Trophoblast cell (in vitro differentiated cells and primary cell): Measurements from ENCODE around the gene GDPD2.

Experiments
- DNase-seq, 2 donors: peaks; one replicate each; pipeline ENCODE4 v3.0.0-alpha.2; 2016
- H2AFZ ChIP-seq: 2 replicates; pipeline ENCODE4 v1.6.1; 2013; ENCODE audit warnings: low read length, moderate library complexity, mild to moderate bottlenecking; ENCODE audit not compliant: insufficient read depth, poor library complexity
- H2AK5ac ChIP-seq: 2 replicates; pipeline ENCODE4 v1.6.1; 2013; ENCODE audit warnings: mild to moderate bottlenecking, low read length
- H2BK120ac ChIP-seq: 2 replicates; pipeline ENCODE4 v1.6.1; 2013; ENCODE audit warnings: low read length, mild to moderate bottlenecking, moderate library complexity; ENCODE audit not compliant: insufficient read depth, poor library complexity
- H2BK12ac ChIP-seq: 2 replicates; pipeline ENCODE4 v1.6.1; 2013; ENCODE audit warnings: mild to moderate bottlenecking, low read length, moderate library complexity
- H2BK5ac ChIP-seq: 2 replicates; pipeline ENCODE4 v1.6.1; 2013; ENCODE audit warnings: low read length, low read depth, moderate library complexity, mild to moderate bottlenecking; ENCODE audit not compliant: poor library complexity
- H3K14ac ChIP-seq: 2 replicates; pipeline ENCODE4 v1.6.1; 2013; ENCODE audit warnings: mild to moderate bottlenecking, low read length
- H3K18ac ChIP-seq: 2 replicates; pipeline ENCODE4 v1.6.1; 2013; ENCODE audit warnings: mild to moderate bottlenecking, low read length
- H3K23ac ChIP-seq: 2 replicates; pipeline ENCODE4 v1.6.1; 2013; ENCODE audit warnings: low read length
- H3K27ac ChIP-seq: 2 replicates; pipeline ENCODE4 v1.5.1; 2013; ENCODE audit warnings: low read depth, mild to moderate bottlenecking, inconsistent platforms, low read length, moderate library complexity
- H3K27me3 ChIP-seq: 2 replicates; pipeline ENCODE4 v1.6.1; 2013; ENCODE audit warnings: inconsistent platforms, mild to moderate bottlenecking, low read length, moderate library complexity; ENCODE audit not compliant: insufficient read depth
- H3K36me3 ChIP-seq, 2 experiments: 1 replicate in 1 of 2; 2 replicates in 1 of 2; pipeline ENCODE4 v1.6.1; 2013; ENCODE audit warnings: low read length in 2 of 2, mild to moderate bottlenecking in 2 of 2, moderate library complexity in 1 of 2; ENCODE audit not compliant: insufficient read depth in 2 of 2, control insufficient read depth in 1 of 2
- H3K4ac ChIP-seq: 2 replicates; pipeline ENCODE4 v1.6.1; 2013; ENCODE audit warnings: low read depth, mild to moderate bottlenecking, low read length, moderate library complexity
- H3K4me1 ChIP-seq, 2 experiments: 1 replicate in 1 of 2; 2 replicates in 1 of 2; pipeline ENCODE4 v1.6.1; 2013; ENCODE audit warnings: low read length in 2 of 2, mild to moderate bottlenecking in 2 of 2, moderate library complexity in 1 of 2; ENCODE audit not compliant: insufficient read depth in 2 of 2, control insufficient read depth in 1 of 2
- H3K4me2 ChIP-seq: 2 replicates; pipeline ENCODE4 v1.6.1; 2013; ENCODE audit warnings: inconsistent platforms, mild to moderate bottlenecking, low read length, moderate library complexity
- H3K4me3 ChIP-seq: 2 replicates; pipeline ENCODE4 v1.5.1; 2013; ENCODE audit warnings: mild to moderate bottlenecking, low read depth, low read length, inconsistent platforms
- H3K79me1 ChIP-seq: one replicate; pipeline ENCODE4 v1.6.1; 2013; ENCODE audit warnings: low read length
- H3K79me2 ChIP-seq: 2 replicates; pipeline ENCODE4 v1.6.1; 2013; ENCODE audit warnings: low read length, mild to moderate bottlenecking; ENCODE audit not compliant: control insufficient read depth, insufficient read depth, poor library complexity
- H3K9ac ChIP-seq: 2 replicates; pipeline ENCODE4 v1.6.1; 2013; ENCODE audit warnings: mild to moderate bottlenecking, low read length
- H3K9me3 ChIP-seq: 2 replicates; pipeline ENCODE4 v1.6.1; 2013; ENCODE audit warnings: low read depth, mild to moderate bottlenecking, control low read depth, inconsistent platforms, low read length; ENCODE audit not compliant: insufficient read depth
- H4K12ac ChIP-seq: 2 replicates; pipeline ENCODE4 v1.6.1; 2013; ENCODE audit warnings: low read depth, mild to moderate bottlenecking, low read length, moderate library complexity
- H4K8ac ChIP-seq: 2 replicates; pipeline ENCODE4 v1.6.1; 2013; ENCODE audit warnings: low read depth, mild to moderate bottlenecking, low read length, moderate library complexity
- H4K91ac ChIP-seq: one replicate; pipeline ENCODE4 v1.6.1; 2013; ENCODE audit warnings: low read depth, mild to moderate bottlenecking, low read length, moderate library complexity
- WGBS: extraction: QIAGEN DNeasy Blood & Tissue Kit; methylation state at CpG from one replicate; pipeline ENCODE4 v1.1.7; 2013; ENCODE audit warnings: missing lambda C conversion rate; ENCODE audit not compliant: insufficient read length, insufficient coverage; ENCODE audit errors: extremely low coverage; 5-methylcytosine and 5-hydroxymethylcytosine counted together

The GDPD2 gene

DNA sequence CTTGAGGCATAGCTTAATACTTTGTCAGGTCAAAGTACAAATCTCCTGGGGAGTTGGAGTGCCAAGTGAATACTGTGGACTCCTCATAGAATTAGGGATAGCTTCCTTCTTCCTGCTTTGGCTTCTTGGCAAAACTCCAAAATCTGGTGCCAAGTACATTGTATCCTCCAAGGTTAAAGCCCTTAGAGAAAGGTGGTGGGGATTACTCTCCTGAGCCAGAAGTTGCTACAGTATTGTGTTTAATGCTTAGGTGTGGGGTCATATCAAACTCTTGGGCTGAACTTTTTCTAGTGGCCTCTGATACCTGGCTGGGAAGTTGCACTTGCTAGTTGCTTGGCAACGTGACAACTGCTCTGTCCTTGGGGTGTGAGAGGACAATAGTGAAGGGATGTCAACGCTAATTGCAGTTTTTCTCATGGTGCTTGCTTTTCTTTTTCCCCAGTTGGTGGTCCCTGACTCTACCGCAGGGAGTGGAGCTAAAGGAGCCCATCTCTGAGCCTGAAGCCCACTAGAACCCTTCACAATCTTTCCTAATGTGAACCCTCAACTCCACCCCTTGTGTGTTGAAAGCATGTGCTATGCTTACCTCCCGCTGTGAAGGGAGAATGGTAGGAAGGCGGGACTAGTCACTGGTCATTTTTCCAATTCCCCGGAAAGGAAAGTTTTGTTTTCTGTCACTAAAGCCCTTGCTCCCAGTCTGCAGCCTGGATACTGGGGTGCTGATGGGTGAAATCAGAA lies 57.0 kb downstream of the GDPD2 start:
- no peak overlapping the region for H2BK5ac ChIP-seq
- H3K4me3 ChIP-seq, result no peak overlapping the region
- no peak for DNase-seq
- no peak overlapping the region for H3K9ac ChIP-seq
- no peak overlapping the region for H3K23ac ChIP-seq
- no peak overlapping the region for H2AK5ac ChIP-seq
- H3K4me2 ChIP-seq, result no peak overlapping the region
- H4K91ac ChIP-seq, result no peak overlapping the region
- H4K8ac ChIP-seq, result no peak overlapping the region
- no peaks in the 10 kb centered on the region for H3K9me3 ChIP-seq
- no peak overlapping the region for H4K12ac ChIP-seq
- H3K4me1 ChIP-seq, result peaks cover 0 to 13% of the 10 kb centered on the region in 2 experiments
- no peak overlapping the region for H2BK120ac ChIP-seq
- WGBS, result no CpG with 5 or more reads among the region's 6 CpGs
- peaks cover 0 to 7% of the 10 kb centered on the region in 2 experiments for H3K36me3 ChIP-seq
- H3K18ac ChIP-seq, result no peak overlapping the region
- H3K27ac ChIP-seq, result no peak overlapping the region
- H3K79me2 ChIP-seq, result no peaks in the 10 kb centered on the region
- H2AFZ ChIP-seq, result no peak overlapping the region
- no peak overlapping the region for H3K4ac ChIP-seq
- no peaks in the 10 kb centered on the region for H3K27me3 ChIP-seq
- no peak overlapping the region for H3K14ac ChIP-seq
- H3K79me1 ChIP-seq, result no peaks in the 10 kb centered on the region
- H2BK12ac ChIP-seq, result no peak overlapping the region

- no peak overlapping the region for H3K27ac ChIP-seq
- H3K4ac ChIP-seq, result no peak overlapping the region
- H3K23ac ChIP-seq, result no peak overlapping the region
- no peaks in the 10 kb centered on the region for H3K79me2 ChIP-seq
- no peak overlapping the region for H3K4me3 ChIP-seq
- H4K91ac ChIP-seq, result no peak overlapping the region
- no peak overlapping the region for H3K14ac ChIP-seq
- no peak overlapping the region for H2BK12ac ChIP-seq
- peaks cover 0 to 13% of the 10 kb centered on the region in 2 experiments for H3K4me1 ChIP-seq
- no peaks in the 10 kb centered on the region for H3K79me1 ChIP-seq
- H3K18ac ChIP-seq, result no peak overlapping the region
- WGBS, result no CpG with 5 or more reads among the region's 9 CpGs
- no peak overlapping the region for H2AK5ac ChIP-seq
- no peak overlapping the region for H2BK5ac ChIP-seq
- no peak overlapping the region for H2AFZ ChIP-seq
- no peak overlapping the region for H2BK120ac ChIP-seq
- H4K8ac ChIP-seq, result no peak overlapping the region
- no peak for DNase-seq
- no peaks in the 10 kb centered on the region for H3K9me3 ChIP-seq
- no peak overlapping the region for H3K9ac ChIP-seq
- no peaks in the 10 kb centered on the region for H3K27me3 ChIP-seq
- H3K36me3 ChIP-seq, result peaks cover under 1 to 7% of the 10 kb centered on the region in 2 experiments
- H4K12ac ChIP-seq, result no peak overlapping the region
- H3K4me2 ChIP-seq, result no peak overlapping the region
Observed at GRCh38 chrX:70480660-70481018, 57.5 kb downstream of the GDPD2 start.

- Histone ChIP-seq H3K9ac (no peak overlapping the region), H3K4me2 (no peak overlapping the region), H4K91ac (no peak overlapping the region), H2BK5ac (no peak overlapping the region), H3K14ac (no peak overlapping the region), H3K23ac (no peak overlapping the region), H2AFZ (no peak overlapping the region), H3K9me3 (no peaks in the 10 kb centered on the region), H3K4me1 (peaks cover 0 to 13% of the 10 kb centered on the region in 2 experiments), H4K8ac (no peak overlapping the region), H3K18ac (no peak overlapping the region), H3K79me1 (no peaks in the 10 kb centered on the region), H3K27me3 (no peaks in the 10 kb centered on the region), H2BK120ac (no peak overlapping the region), H3K79me2 (no peaks in the 10 kb centered on the region), H3K4ac (no peak overlapping the region), H3K36me3 (peaks cover 3 to 9% of the 10 kb centered on the region in 2 experiments), H3K4me3 (no peak overlapping the region), H4K12ac (no peak overlapping the region), H2BK12ac (no peak overlapping the region), H2AK5ac (no peak overlapping the region), H3K27ac (no peak overlapping the region)
- no peak for DNase-seq
- WGBS, result no CpG with 5 or more reads among the region's 8 CpGs
Observed at GRCh38 chrX:70481471-70482270, 58.6 kb downstream of the GDPD2 start.

DNA sequence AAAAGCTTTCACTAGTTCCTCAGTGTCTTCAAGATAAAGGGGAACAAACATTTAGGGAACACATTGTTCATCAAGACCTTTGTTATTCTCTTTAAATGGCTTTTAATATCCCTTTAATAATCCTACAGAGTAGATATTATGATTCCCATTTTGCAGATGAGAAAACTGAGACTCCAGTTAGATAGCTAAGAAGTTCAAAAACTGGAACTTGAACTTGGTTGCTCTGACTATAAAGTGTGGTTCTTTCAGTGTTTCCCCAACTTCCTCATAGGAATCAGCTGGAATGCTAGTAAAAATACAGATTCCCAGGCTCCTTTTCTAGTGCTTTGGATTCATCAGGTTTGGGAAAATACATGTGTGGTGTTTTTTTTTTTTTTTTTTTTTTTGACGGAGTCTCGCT lies 59.2 kb downstream of the GDPD2 start:
- Histone ChIP-seq H3K4me1 (peaks cover 0 to 11% of the 10 kb centered on the region in 2 experiments), H3K4me3 (no peak overlapping the region), H4K8ac (no peak overlapping the region), H3K36me3 (peaks cover 4 to 9% of the 10 kb centered on the region in 2 experiments), H3K18ac (no peak overlapping the region), H3K27ac (no peak overlapping the region), H3K9ac (no peak overlapping the region), H3K79me1 (no peaks in the 10 kb centered on the region), H3K27me3 (no peaks in the 10 kb centered on the region), H2BK120ac (no peak overlapping the region), H3K4me2 (no peak overlapping the region), H2BK5ac (no peak overlapping the region), H4K91ac (no peak overlapping the region), H3K4ac (no peak overlapping the region), H3K14ac (no peak overlapping the region), H3K9me3 (no peaks in the 10 kb centered on the region), H2AFZ (no peak overlapping the region), H3K79me2 (no peaks in the 10 kb centered on the region), H2BK12ac (no peak overlapping the region), H3K23ac (no peak overlapping the region), H2AK5ac (no peak overlapping the region), H4K12ac (no peak overlapping the region)
- WGBS, result no CpG with 5 or more reads among the region's 2 CpGs
- DNase-seq, result no peak
